HL-60/S4 treated with phorbol 12-myristate 13-acetate at 8.2 ng/mL for 4 days and 3 days (cell line): Measurements from ENCODE around the gene CTNNA3.

Source experiments
- in situ Hi-C: fragments of 300-500 bp; cut with MboI; formaldehyde crosslinking; loops from 2 replicates; pipeline ENCODE4 v1.15.0; 2022; ENCODE audit warnings: low sequenced_read_pairs

Gene CTNNA3

DNA sequence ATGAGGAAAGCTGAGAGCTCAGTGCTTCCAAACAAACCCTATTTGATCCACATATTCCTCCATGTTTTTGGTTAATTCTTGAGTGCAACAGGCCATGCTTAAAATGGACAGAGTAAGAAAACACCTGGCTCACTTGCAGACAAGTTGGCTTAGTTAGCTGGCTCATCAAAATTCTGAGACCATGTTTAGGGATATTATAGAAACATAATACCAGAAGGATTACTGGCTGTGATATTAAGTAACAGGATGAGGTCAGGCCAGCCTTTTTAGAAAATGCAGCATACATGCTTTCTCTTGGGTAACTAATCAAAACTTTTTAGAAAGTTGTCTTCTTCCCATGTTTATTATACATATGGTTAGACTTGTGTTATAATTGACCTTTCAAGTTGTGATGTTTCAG lies 1637.4 kb downstream of the CTNNA3 start:
- in situ Hi-C loops = no loop called here

DNA sequence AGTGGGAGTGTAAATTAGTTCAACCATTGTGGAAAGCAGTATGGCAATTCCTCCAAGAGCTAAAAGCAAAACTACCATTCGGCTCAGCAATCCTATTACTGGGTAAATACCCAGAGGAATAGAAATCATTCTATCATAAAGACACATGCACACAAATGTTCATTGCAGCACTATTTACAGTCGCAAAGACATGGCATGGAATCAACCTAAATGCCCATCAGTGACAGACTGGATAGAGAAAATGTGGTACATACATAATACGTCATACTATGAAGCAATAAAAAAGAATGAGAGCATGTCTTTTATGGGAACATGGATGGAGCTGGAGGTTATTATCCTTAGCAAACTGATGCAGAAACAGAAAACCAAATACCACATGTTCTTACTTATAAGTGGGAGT lies 1646.7 kb downstream of the CTNNA3 start:
- in situ Hi-C loops = no loop called here

DNA sequence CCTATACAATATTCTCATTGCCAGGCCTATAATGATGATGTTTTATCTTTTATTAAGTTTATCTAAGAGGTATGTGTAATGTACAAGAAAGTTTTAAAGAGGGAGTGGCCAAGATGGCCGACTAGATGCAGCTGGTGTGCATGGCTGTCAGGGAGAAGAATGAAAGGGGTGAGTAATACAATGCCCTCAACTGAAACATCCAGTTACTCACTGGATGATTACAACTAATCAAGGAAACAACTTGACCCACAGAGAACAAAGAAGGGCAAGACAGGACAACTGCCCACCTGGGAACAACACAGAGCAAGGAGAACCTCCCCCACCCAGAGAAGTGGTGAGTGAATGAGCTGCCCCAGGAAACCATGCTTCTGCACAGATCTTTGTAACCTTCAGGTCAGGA lies 1650.1 kb downstream of the CTNNA3 start:
- in situ Hi-C loops = no loop called here

DNA sequence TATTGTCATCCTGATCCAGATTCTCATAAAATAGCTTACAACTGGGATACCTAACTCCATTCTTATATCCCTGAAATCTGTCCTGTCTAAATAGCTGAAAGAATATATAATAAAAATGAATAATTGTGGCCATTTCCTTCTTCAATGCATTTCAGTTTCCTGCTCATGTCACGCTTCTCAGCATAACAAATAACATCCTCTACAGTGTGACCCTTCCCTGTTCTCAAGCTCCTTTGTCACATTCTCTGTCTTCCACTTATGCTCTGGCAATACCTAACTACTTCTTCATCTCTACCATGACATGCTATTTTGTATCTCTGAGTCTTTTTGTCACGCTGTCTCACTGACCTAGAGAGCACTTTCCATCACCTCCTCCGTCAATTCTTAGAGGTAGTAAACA lies 1654.2 kb downstream of the CTNNA3 start:
- in situ Hi-C loops = no loop called here

DNA sequence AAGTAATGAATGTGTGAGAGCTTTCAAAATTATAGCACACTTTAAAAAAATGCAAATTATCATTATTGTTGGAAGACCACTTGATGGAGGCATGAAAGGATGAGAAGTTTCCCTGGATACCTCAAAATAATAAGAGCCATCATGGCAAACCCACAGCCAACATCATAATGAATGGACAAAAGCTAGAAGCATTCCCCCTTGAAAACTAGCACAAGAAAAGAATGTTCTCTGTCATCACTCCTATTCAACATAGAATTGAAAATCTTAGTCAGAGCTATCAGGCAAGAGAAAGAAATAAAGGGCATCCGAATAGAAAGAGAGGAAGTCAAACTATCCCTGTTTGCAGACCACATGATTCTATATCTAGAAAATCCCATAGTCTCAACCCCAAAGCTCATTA lies 1657.4 kb downstream of the CTNNA3 start:
- in situ Hi-C loops = no loop called here

DNA sequence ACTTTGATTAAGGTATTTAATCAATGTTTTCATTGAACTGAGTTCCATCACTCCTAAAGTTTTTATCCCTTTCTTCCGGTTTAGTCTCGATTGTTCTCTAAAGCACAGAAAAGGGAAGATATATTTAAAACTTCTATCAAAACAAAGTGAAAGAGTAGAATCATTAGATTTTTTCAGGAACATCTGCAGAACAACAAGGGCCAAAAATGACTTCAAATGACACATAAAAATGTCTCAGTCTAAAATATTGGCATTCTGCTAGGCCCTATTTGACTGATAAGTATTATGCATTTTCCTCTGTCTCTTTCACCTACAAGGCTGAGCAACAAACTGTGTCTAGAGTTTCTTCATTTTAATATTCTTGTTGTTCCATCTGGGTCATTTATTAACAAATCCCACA lies 1669.7 kb downstream of the CTNNA3 start:
- in situ Hi-C loops = no loop called here

DNA sequence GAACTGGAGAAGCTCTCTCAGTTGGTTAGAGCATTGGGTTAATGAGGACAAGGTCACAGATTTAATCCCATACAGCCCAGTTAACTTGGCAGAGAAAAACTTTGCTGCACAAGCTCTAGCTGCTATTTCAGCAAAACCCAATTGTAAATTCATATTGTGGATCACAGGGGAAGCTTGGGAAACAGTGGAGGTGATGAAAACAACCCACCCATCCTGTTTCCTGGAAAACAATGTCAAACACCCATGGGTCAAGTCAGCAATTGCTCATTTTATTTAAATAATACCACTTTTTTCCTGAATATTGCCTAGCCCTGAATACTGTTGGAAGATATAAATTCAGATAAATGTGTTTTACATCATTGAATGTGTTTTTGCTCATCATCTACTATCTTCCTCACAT lies 1670.8 kb downstream of the CTNNA3 start:
- in situ Hi-C loops = no loop called here

DNA sequence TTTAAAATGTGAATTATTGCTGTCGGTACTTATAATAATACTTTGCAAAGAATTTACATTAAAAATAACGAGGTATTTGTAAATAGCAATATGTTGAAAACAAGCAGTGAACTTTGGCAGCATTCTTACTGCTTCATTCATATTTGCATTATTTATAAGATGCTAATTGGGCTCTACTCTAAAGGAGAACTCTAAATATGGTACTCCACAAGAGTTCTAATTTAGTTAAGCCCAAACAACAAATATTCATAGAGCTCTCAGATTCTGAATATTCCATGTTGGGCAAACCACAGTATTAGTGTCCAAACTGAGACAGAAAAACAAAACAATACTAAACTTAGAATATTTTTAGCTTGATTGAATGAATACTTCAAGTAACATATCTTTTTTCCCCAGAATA lies 1674.6 kb downstream of the CTNNA3 start:
- in situ Hi-C loops = no loop called here

DNA sequence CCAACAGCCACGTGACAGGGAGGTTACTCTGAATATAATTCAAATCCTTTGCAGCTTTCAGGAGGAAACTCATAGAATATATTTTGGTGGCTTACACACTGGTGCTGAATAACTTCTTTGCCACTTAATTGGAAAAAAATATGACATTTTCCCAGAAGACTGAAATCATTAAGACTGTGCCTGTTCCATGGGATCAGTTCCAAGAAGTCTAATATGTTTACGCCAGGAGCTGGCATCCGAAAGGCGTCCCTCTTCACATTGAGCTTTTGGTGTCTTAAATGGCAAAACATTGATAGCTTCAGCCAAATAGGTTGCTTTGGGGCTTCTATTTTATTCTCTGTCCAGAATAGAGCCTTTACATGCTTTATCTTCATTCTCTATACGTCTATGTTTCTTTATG lies 1687.8 kb downstream of the CTNNA3 start:
- in situ Hi-C loops = no loop called here

DNA sequence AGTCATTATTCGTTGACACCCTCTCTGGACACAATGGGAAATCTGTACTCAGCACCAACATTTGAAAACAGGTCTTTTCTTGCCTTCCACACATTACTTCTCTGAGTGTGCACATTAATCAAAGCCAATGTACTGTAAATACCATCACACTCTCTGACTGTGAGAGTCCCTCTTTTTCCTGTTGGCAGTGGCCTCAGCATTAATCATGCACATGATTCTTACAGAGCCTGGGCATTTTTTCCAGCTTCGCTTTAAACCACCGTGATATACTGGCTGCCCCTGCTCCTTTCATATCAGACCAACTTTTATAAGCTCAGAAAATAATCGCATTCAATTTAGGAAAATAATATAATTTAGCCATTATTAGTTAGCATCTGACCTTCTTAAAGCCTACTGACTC lies 1689.6 kb downstream of the CTNNA3 start:
- in situ Hi-C loops = no loop called here

DNA sequence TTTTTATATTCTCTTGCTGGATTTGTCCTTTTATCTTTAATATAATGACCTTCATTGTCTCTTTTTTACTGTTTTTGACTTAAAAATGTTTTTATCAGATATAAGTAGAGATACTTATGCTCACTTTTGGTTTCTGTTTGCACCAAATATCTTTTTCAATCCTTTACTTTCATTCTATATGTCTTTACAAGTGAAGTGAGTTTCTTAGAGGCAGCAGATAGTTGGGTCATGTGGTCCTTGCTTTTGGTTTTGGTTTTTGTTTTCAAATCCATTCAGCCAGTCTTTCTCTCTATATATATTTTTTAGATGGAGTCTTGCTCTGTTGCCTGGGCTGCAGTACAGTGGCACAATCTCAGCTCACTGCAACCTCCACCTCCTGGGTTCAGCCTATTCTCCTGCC lies 1702.5 kb downstream of the CTNNA3 start:
- in situ Hi-C loops = no loop called here

DNA sequence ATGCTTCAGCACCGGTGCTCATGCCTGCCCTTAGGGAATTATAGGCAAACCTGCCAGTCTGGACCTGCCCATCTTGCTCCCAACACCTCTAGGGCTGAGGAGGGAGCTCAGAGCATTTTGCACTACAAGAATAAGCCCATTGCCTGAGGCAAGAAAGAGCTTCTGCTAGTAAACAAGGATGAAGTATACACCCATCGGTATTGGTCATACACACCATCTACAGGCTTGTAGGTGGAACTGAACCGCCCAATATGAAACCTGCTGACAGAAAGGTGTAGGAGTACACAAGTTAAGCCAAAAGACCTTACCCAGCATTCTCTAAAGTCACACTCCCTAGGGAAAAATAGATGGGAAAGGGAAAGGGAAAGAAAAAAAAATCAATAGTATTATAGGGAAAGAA lies 1727.1 kb downstream of the CTNNA3 start:
- in situ Hi-C loops = no loop called here

DNA sequence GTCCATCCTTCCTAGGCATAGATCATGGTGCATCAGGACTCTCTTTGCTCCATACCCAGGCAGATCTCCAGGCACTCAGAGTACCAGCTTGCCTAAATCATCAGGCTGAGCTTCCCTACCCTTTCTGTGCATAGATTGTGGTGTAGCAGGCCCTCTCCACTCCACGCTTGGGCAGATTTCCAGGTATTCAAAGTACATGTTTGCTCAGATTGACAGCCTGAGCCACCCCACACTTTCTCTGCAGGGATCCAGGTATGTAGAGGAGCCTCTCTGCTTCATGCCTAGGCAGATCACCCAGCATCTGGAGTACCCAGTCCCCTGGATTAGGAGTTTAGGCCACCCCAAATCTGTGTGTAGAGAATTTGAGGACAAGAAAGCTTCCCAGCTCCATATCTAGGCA lies 1727.6 kb downstream of the CTNNA3 start:
- in situ Hi-C loops = no loop called here

DNA sequence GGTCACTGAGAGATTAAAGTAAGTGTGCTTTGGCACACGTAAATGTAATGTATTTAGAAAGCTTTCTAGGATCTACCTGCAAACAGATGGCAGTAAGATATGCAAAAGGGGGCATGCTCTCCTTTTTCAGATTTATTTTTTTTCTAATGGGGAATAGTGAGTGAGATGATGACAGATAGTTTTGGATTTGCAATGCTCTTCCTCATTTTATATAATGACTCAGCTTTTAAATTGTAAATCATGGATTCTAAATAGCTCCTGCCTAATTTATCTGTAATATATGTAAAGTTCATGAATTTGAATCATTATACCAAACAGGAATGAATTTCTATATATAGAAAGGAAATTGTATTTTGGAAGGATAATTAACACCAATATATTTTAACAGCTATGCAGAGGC lies 1731.8 kb downstream of the CTNNA3 start:
- in situ Hi-C loops = no loop called here

DNA sequence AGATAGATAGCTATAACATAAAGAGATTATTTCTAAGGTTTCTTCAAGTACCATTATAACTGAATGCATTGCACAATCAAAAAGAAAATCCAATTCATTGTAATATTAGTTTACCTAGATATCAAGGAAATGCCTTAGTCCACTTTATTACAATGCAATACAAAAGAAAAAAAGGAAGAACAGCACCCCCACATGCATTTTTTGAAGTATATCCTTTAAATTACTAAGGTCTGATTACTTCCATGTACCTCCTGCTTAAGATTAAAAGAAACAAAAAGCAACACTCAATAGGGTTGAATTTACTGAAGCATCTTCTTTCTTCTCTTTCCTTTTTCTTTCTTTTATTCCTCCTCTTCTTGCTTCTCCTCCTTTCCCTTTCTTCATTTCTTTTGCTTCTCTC lies 1743.9 kb downstream of the CTNNA3 start:
- in situ Hi-C loops = no loop called here

DNA sequence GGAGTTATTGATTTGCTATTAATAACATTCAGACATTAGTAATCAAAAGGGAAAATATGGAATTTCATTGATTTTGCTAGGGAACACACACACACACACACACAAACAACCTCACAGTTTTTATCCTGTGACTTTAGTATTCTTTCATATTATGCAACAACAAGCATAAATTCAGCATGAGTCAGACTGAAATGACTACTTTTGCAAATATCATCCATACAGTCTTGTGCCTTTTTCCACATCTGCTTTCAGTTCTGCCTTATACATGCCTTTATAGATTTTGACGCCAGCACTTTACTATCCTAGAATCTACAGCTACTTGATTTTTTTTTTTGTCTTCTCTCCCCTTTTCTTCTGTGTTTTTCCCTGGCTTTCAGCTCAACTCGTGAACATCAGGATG lies 1745.9 kb downstream of the CTNNA3 start:
- in situ Hi-C loops = no loop called here

DNA sequence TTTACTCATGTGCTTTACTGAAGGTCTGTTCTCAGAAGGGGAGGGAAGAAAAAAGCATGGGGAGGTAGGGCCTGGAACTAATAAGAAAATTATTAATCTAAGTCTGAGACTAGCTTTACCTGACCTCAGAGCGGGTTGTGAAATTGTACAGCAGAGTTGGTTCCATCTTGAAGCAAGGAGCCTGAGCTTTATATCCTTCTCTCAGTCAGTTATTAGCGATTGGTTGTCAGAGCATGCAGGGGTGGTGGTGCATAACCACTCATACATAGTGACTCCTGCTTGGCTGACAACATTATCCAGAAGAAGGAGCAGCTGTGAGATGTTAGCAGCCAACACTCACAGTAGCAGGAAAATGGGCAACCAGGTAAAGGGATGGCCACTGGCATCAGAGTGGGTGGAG lies 1746.5 kb downstream of the CTNNA3 start:
- in situ Hi-C loops = no loop called here

DNA sequence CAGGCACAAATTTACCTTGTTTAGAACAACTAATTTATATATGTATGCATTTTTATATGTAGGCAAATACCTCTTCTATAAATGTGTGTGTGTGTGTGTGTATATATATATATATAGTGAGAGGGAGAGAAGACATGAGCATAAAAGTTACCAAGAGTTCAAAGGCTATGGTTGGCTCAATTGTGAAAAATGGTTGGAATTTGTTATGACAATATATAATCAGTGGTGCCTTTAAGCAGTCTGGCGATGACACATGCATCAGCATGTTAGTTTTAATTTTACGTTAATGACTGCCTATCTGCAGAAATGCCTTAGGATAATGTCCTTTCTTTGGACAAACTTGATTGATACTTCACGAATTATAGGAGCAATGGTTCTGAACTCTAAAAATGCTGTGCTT lies 1750.9 kb downstream of the CTNNA3 start:
- in situ Hi-C loops = no loop called here

DNA sequence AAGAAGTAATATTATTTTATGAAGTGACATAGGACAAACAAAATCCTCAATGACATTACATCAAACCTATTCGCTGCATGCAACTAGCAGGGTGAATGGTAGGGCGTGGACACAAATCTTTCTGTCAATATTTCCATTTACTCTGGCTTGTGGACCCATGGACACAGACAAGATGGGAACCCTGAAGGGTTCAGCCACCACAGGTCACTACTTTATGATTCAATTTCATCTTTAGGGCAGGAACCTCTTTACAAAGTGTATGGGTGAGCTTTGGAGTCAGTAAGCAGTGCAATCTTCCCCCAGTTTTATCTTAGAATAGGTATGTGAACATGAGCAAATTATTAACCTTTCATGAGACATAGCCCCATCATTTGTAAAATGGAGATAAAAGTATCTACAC lies 1752.5 kb downstream of the CTNNA3 start:
- in situ Hi-C loops = no loop called here

DNA sequence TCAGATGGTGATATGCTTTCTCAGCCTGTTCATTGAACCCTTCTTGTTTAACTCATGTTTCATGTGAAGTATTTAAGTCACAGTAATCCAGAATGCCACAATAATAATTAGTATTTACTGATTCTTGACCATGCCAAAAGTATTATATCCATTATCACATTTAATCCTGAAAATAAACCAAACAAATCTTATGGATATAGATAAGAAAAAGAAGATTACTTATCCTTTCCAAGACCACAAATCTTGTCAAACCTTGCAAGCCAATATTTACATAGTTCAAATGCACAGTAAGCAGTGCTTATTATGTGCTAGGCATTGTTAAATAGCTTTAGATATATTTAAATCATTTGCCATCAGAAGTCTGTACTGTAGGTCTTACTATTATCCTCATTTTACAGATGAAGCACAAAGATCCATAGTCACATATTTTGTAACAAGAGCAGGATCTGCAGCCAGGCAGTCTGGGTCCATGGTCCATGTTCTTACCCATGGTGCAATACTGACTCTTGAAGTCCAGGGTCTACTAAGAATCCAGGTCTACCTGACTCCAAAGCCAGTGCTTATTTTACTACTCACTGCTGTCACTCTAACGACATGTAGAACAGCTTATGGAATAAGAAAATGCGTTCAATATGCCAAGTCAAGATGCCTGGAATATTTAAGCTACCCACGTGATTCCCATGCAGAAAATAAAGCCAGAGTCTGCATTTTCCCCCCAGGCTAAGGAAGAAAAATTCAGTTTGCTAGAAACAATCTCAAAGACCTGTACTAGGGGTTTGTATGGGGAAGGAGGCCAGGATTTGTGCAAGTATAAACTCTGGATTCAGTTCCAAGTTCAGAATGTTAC lies 1755.0 kb downstream of the CTNNA3 start:
- in situ Hi-C loops = no loop called here

DNA sequence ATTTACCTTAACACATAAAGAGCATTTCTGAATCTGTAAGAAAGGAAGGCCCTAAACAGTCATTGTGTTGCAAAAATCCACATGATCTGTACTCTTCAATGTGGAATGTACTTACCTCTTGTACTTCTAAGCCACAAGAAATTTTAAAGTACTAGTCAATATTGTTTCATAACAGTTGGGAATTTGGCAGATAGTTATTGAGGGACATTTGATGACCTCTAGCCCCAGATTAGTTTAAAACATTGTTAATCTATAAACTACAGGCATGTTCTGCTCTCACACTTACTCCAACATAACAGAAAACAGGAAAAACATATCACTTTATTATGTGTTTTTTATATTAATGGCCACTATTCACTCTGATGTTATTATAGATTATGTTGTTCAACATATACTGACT lies 1755.9 kb downstream of the CTNNA3 start:
- in situ Hi-C loops = no loop called here

DNA sequence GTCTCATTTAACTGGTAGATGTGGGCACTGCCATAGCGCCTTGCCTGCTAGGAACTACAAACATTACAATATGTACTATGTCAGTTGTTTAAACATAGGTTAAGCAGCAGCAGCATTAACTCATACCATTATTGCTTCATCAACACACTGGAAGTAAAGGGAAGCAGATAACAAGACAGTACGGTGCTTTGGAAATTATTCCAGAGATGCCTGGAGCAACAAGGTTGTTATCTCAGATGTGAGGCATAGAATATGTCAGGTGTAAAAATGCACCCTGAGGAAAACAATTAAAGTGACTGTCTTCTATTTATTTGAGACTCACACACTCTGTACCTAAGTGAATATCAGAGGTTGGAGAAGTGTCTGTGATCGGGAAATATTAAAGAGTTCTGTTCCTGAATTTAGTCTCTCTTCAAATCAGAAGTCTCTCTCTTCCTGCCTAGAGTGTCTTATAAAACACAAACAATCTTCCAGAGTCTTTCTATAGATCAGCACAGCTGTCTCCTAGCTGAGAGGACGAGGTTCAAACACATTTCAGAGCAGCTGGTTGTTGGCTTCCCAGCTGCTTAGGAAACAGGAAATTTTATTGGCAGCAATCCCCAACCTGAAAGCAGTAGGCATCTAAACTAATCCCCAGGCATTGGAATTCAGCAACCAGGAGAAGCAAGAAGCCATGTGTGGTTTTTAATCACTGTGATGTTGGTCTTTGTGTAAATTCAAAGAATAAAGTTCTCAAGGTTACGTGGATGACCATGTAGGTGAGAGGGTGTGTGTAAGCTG lies 1764.5 kb downstream of the CTNNA3 start:
- in situ Hi-C loops = no loop called here
